NCI-H748 treated with DMSO at 0.1 percent for 48 hours (cell line): ENCODE data around the gene TBXAS1.

ENCODE experiments used
- DNase-seq: peaks from one replicate; lab custom pipeline; 2025; lab: John Stamatoyannopoulos, UW

Gene TBXAS1

DNA sequence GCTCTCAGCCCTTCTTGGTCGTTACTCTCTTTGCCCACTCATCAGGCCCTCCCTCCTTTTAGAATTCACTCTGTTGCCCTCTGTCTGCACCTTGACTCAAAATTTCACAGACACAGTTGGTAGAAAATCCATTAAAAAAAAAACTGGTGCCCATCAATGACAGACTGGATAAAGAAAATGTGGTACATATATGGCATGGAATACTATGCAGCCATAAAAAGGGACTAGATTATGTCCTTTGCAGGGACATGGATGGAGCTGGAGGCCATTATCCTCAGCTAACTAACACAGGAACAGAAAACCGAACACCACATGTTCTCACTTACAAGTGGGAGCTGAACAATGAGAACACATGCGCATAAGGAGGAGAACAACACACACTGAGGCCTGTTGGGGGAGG is 118.0 kb downstream of the TBXAS1 start:
- DNase-seq, result no peak

DNA sequence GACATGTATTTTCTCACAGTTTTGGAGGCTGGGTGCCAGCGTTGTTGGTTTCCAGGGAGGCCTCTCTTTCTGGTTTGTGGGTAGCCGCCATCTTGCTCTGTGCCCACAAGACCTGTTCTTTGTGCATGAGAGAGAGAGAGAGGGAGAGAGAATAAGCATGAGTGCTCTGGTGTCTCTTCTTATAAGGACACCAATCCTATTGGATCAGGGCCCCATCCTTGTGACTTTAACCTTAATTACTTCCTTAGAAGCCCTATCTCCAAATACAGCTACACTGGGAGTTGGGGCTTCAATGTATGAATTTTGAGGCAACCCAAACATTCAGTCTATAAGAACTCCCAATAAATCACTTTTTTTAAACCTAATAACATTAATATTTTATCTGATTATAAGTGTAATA is 119.1 kb downstream of the TBXAS1 start:
- no peak for DNase-seq

DNA sequence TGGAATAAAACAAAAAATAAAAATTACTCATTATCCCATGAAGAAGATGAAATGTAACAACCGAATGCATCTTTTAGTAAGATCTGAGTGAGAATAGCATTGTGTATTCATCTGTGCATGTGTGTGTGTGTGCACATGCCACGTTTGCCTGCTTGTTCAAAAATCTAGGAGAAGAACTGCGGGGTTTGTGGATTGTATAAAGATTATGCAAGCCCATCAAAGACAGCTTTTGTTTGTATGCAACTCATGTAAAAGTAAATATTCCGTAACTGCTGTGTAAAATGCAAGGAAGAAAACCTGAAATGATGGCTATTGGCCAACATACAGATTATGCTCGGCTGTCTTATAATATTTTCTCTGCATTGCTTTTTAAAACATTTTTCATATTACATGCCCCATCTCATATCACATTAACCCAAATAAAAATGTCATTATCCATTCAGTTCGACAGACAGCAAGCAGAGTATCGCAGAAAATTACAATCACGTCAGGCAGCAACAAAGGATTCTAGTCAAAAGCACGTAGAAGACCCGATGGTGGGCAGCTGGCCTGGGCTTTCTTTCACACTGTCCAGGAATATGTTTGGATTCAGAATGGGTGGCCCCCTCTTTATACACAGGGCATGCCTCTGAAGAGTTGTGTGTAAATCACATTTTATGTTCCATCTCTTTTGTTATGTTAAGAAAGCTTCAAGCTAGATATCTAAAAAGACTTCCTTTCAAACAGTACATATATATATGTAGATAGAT is 119.7 kb downstream of the TBXAS1 start:
- DNase-seq, result no peak

DNA sequence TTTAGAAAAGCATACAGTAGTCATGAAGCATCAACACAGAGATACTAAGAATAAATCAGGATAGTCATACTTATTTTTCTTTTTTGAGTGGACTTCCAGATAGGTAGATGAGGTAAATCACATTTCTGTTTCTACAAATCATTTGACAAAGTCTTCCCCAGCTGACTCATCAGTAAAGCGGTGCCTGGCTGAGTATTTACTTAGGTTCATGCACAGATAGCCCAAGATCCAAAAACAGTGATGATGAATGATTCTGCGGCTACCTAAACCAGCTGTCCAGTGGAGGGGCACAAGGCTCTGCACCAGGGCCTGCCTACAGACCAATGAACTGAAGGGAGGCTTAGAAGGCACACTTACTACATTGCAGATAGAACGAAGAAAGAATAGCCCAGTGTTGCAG is 120.6 kb downstream of the TBXAS1 start:
- no peak for DNase-seq

DNA sequence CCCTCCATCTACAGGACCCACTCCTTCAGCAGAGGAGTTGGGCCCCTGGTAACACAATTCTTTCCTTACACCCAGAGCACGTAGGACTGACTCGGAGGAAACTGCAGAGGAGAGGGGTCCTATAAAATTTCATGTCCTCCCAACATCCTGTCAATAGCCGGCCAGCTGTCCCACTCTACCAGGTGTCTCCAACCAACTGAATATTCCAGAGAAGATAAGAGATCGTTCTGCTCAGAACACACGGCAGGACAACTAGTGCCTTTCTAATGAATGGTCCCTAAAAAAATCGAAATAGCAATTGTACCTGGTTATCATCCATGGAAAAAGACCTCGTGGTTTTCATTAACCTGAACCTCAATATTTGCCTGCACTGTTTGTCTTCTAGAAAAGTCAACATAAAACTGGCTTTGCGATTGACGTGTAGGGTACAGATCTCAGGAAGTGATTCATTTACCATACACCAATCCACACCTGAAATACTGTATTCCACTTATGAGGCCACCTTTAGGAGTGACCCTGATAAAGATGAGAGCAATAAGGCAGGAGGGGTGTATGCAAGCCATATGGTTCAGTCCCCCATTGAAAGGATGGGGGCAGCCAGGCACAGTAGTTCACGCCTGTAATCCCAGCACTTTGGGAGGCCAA is 121.9 kb downstream of the TBXAS1 start:
- DNase-seq, result no peak

DNA sequence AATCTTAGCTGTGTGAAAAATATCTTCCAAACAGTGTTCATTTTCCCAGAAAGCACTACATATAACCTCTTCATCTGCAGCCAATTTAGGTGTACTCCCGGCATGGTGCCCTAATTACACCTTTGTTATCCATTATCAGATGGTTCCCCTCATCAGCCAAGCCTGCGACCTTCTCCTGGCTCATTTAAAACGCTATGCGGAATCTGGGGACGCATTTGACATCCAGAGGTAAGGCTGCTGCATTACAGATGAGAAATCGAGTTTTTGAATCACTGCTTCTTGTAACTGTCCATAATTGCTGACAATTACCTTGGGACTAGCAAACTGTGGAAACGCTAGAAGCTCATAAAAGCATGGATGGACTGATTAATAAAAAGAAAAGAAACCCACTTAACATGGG is 124.2 kb downstream of the TBXAS1 start:
- DNase-seq, result peak; percentile 21

DNA sequence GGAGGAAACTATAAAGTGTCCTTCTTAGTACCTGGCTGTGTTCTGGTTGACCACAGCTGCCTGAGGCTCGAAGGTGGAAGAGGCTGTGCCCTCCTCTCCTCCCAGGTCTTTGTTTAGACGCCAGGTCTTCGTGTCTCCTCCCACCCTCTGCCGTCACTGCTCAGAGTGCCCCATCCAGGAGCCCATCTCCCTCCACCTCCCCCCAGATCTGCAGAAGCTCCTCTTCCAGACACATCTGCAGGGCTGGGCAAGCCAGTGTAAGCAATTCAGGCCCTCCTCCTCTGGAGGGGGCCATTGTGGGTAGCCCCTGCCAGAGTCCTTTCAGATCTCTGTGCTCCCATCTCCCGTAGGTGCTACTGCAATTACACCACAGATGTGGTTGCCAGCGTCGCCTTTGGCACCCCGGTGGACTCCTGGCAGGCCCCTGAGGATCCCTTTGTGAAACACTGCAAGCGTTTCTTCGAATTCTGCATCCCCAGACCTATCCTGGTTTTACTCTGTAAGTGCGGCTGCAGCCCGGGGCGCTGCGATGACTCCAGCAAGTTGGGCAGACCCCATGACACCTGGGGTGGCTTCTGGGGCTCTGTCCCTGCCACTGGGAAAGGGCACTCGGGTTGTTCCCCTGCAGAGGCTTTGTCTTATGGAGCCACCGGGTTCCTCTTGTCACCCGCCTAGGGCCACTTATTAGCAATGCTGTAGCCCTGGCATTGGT is 126.2 kb downstream of the TBXAS1 start:
- no peak for DNase-seq

DNA sequence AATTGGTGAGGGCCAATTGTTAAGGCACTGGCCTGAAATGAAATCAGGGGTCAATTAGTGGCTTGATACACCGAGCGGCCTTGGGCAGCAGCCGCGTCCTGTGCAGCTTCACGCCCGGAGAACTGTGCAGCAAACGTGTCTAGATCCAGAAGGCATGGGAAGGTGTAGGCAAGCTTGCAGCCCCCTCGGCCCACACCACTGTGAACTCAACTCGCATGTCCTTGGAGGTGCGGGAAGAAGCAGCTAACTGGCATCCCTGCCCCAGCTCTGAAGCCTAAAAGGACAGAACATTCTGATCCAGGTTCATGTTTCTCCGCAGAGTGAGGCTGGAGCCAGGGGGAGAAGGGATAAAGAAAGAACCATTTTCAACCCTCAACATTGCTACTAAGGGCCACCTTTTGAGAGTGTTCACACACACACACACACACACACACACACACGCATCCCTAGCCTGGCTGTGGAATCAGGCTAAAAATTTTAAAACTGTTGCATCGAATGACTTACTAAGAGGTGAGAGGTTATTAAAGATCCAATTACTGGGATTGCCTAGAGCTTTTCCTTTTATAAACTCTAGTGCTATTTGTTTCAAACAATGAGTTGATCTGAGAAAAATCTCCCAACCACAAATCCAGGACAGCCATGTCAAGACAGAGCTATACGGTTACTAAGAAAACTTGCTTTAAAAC is 129.7 kb downstream of the TBXAS1 start:
- DNase-seq, result no peak

DNA sequence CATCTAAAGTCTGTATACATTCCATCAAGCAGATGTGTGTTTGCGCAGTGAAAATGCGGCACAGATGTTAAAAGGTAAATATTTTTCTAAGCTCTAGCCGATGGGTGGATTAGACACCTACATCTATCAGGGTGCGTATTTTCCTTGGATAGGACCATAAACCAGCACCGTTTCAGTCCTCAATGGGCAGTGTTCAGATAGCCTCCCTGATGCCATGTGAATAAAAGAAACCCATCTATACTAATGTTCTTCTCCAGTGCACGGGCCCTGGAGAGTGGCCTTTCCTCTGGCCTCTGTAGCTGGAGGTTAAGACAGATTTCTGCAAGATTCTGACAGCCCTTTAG is 130.2 kb downstream of the TBXAS1 start:
- no peak for DNase-seq

DNA sequence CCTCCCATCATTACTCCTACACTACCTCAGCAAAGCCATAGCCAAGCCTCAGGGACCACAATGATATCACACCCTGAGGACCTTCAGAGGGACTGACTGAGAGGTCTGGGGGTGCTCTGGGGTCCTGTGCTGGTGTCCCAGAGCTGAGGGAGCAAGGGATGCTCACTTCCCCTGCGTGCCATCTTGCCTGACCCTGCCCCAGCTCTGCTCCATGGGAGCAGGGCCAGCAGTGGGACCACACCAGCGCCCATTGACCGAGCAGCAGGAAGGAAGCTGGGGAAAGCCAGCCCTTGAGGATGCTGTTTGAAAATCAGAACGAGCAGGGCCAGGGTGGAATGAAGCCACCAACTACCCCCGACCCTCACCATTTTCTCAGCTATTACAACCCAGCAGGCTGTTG is 130.7 kb downstream of the TBXAS1 start:
- no peak for DNase-seq

DNA sequence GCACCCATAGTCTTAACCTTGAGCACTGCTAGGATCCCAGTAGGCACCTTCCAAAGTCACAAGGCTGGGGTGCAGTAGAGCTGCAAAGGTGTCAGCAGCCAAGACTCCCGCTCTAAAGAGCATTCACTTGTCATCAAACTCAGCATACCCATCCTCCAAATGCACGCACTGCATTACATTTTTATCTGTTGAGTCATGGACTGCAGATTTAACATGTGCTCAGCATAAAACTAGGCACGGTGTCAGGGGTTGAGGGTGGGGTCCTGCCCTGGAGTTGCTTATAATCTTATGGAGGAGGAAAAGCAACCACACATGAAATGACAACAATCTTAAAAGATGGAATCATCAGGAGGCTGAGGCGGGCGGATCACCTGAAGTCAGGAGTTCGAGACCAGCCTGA is 131.1 kb downstream of the TBXAS1 start:
- DNase-seq, result no peak

DNA sequence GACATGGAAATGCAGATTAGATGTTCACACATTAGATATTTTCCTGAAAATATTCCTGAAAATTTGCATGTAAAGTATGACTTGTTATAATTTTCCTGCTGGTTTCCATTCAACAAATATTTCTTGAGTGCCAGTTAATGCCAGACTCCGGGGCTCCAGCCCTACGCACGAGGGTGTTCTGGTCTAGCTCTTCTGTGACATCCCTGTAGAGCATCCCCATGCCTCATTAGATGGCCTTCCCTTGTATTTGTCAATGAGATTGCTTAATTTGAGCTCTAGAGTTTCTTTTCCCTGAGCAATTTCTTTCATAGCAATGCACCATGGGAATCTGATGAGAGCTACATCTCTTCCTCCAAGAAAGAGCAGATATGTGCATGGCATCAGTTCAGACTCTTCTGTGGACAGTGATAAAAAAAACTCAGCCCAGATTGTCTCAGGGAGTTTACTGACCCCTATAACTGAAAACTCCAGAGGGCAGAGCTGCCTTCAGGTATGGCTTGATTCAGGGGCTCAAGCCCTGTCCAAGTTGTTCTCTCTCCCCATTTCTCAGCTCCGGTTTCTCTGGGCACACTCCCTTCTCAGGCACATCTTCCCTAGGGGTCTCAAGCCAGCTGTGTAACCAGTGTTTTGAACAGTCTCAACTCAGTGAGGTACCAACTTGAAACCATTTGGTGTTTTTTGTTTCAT is 137.0 kb downstream of the TBXAS1 start:
- DNase-seq, result no peak

DNA sequence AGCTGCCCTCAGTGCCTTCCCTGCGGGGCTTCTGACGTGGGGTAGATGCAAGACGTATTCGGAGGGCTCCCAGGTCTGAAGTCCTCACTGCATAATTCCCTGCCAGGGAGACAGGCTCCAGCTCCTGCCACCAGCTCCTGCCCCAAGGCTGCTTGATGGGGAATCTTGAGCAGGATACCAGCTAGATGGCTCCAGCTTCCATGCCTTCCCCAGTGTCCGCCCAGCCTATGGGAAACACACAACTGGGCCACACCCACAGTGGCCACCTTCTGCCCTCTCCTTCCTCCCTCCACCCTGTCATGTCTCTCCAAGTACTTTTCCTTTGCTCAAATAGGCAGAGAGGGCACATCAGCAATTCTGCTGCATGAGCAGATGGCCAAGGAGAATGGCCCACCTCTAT is 137.9 kb downstream of the TBXAS1 start:
- no peak for DNase-seq

DNA sequence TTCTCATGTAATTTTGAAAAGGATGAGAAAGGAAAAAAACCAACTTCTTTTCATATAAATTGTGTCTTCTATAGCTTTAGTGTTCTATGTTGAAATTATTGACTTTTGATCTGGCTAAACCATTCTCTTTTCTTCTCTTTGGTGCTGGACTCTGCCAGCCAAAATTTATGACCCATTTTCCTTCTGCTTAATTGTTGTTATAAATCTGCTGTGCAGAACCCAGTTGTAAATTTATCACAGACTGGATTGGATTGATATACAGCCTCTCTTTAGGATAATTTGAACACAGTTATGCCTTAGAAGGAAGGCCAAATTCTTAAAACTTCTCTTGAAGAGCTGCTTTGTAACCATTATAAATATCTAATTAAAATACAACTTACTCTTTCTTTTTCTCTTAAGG is 139.9 kb downstream of the TBXAS1 start:
- no peak for DNase-seq

DNA sequence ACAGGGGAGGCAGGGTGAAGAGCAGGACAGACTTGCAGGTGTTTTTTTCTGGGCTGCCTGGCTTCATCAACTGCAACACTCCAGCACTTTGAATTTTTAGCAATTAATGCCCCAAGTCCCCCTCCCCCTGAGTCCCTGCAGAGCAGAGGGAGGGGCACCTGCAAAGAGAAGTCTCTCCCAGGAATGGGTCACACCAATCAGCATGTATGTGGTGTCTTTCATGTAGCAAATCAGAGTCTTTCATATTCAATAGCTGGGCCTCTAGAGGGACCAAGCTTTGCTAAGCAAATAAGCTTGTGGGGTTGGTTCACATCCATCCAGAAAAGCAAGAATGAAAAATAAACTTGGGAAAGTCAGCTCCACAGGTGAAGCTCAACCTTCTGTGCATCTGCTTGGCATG is 143.0 kb downstream of the TBXAS1 start:
- no peak for DNase-seq

DNA sequence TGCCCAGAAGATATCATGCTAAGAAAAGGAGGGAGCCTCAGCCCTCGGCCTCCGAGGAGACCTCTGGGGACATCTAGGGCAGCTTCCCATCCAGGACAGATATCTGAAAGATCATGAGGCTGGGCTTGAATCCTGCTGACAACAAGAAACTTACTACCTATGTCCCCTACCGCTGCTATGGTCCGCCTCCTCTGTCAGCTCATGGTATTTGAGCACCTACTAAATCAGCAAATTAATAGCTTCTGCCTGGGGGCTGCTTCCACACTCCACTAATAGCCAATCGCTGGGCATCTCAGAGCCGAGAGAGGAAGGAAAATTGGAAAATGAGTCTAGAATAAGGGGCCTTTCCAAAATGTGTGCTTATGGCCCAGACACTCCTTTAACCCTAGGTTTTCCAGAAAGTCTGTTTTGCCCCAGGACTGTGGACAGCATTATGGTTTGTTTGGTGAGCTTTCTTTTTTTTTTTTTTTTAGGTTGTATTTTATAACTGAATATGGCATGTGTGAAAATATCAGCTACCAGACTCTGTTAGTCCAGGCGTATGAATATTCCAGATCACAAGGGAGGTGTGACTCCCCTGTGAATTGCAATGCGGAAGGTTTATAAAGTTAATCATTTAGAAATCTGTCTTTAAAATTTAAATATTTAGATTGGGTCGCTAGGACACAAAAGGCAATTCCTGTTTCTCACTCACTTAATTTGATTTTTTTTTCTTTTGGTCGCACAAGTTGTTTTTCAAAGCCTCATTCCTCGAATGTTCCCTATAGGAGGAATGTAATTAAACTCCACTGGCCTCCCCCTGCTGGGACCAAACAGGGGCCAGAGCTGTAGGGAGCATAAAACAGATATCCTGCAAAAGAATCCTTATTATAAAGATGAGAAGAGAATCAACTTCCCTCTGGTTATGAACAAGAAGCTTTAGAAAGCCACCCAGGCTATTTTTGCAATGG is 144.3 kb downstream of the TBXAS1 start:
- no peak for DNase-seq

DNA sequence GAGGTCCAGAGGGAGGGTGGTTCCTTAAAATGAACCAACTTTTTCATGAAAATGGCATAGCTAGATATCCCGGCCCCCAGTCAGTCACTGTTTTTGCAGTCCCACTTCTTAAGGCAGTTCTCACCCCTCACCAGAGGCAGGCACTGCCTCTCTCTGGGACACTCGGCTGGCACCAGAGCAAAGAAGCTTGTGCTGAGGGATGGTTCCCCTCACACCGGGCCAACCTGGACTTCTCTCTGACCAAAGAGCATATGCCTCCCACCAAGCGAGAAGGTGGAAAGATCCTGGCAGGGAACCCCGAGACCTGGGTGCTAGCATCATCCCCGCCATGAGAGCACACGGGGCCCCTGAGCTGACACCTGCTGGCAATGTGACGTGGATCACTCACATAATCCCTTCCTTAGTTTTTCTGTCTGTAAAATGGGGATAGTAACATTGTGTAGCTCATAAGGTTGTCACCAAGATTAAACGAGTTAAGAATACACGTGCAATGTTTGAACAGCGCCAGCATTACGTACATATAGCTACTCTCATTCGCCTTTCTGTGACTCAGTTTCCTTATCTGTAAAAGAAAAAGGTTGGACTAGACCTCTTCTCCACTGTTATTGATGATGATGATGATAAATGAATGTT is 145.2 kb downstream of the TBXAS1 start:
- no peak for DNase-seq

DNA sequence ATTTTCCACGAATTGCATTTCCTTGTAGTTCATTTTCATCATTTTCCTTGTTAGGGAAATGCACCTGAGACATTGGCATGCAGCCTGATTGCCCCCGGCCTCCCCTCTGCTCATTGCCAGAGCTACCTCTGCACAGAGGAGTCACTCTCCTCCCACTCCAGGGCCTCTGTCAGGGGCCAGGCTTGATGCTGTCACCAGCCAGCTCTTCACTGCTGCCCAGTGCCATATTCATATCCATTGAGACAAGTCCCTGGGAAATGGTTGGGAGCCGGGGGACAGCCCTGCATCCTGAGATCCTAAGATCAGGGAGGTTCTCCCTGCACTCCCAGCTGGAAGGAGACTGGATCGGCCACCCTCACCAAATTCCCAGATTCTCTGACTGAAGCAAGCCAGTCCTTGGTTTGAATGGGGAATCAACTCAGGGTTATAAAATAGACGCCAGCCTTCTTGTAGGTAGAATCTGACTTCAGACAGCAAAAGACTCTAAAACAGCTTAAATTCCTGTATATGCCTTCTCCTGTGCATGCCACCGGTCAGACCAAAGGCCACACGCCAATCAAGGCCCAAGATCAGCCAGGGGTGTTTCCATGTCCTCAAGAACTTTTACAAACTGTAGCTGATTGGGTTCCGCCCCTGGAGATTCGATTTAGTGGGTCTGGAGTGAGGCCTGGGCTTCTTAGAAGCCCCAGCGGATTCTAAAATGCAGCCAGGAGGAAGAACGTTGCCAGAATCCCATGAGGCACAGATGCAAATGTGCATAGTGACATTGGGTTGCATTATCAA is 147.2 kb downstream of the TBXAS1 start:
- no peak for DNase-seq

DNA sequence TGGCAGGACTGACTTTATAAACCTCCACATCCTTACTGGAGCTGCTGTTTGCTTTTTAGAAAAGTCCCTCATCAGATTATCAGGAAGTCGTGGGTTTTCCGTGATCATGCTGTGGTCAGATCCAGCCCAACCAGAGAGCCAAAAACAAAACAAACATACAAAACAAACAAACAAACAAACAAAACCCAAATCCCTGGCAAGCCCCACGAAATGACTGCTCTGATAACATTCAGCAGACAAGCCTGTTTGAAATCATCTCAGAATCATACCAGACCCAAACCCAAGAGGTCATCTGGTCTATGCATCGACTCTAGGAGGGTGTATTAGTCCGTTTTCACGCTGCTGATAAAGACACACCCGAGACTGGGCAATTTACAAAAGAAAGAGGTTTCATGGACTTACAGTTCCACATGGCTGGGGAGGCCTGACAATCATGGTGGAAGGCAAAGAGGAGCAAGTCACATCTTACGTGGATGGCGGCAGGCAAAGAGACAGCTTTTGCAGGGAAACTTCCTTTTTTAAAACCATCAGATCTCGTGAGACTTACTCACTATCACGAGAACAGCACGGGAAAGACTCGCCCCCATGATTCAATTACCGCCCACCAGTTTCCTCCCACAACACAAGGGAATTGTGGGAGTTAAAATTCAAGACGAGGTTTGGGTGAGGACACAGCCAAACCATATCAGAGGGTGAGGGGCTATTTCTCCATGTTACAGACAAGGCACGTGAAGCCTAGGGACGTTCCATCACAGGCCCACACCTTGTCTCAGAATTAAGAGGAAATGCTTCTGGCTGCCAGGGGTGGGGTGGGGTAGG is 148.0 kb downstream of the TBXAS1 start:
- DNase-seq, result no peak
